MM.1S (cell line): Measurements from ENCODE around the gene RASGEF1C.

Source experiments
- DNase-seq: peaks from one replicate; pipeline ENCODE4 v3.0.0-alpha.2; 2015
- H2AFZ ChIP-seq: fragments of 300-600 bp; sonication (generic); 2 replicates; pipeline ENCODE4 v1.6.0; 2016; ENCODE audit warnings: antibody characterized with exemption, low read length
- H3F3A ChIP-seq: fragments of 300-600 bp; sonication (generic); 2 replicates; pipeline ENCODE4 v1.6.1; 2016; ENCODE audit warnings: mild to moderate bottlenecking, antibody characterized with exemption, low read length, moderate library complexity, mixed read lengths; ENCODE audit not compliant: insufficient read depth
- H3K27ac ChIP-seq: fragments of 300-600 bp; sonication (generic); 2 replicates; pipeline ENCODE4 v1.5.1; 2016; ENCODE audit warnings: mild to moderate bottlenecking, low read length
- H3K27me3 ChIP-seq: fragments of 300-600 bp; sonication (generic); replicated peaks from 2 replicates; pipeline ENCODE4 v1.6.0; 2016; ENCODE audit warnings: low read length; ENCODE audit not compliant: insufficient read depth
- H3K36me3 ChIP-seq: fragments of 300-600 bp; sonication (generic); replicated peaks from 2 replicates; pipeline ENCODE4 v1.6.1; 2016; ENCODE audit warnings: mild to moderate bottlenecking, low read length, mixed read lengths; ENCODE audit not compliant: insufficient read depth
- H3K4me1 ChIP-seq: fragments of 300-600 bp; sonication (generic); 2 replicates; pipeline ENCODE4 v1.6.1; 2016; ENCODE audit warnings: low read length, mixed read lengths
- H3K4me2 ChIP-seq: fragments of 300-600 bp; sonication (generic); 2 replicates; pipeline ENCODE4 v1.6.0; 2016; ENCODE audit warnings: low read depth, low read length
- H3K4me3 ChIP-seq: fragments of 300-600 bp; sonication (generic); 2 replicates; pipeline ENCODE4 v1.5.1; 2016; ENCODE audit warnings: low read length, mixed read lengths
- H3K79me2 ChIP-seq: fragments of 300-600 bp; sonication (generic); 2 replicates; pipeline ENCODE4 v1.6.1; 2016; ENCODE audit warnings: mixed run types, low read length, mixed read lengths
- H3K9ac ChIP-seq: fragments of 300-600 bp; sonication (generic); 2 replicates; pipeline ENCODE4 v1.6.1; 2016; ENCODE audit warnings: low read length, mixed read lengths
- H3K9me2 ChIP-seq: fragments of 300-600 bp; sonication (generic); replicated peaks from 2 replicates; pipeline ENCODE4 v1.6.1; 2016; ENCODE audit warnings: mild to moderate bottlenecking, low read length, mixed read lengths; ENCODE audit not compliant: insufficient read depth
- H3K9me3 ChIP-seq: fragments of 300-600 bp; sonication (generic); replicated peaks from 2 replicates; pipeline ENCODE4 v1.6.1; 2016; ENCODE audit warnings: mild to moderate bottlenecking, low read length, mixed read lengths; ENCODE audit not compliant: insufficient read depth
- H4K20me1 ChIP-seq: fragments of 300-600 bp; sonication (generic); 2 replicates; pipeline ENCODE4 v1.6.1; 2016; ENCODE audit warnings: mild to moderate bottlenecking, low read length, moderate library complexity, mixed read lengths; ENCODE audit not compliant: insufficient read depth
- CTCF ChIP-seq: fragments of 300-600 bp; sonication (generic); IDR thresholded peaks from 2 replicates; pipeline ENCODE4 v1.5.1; 2016; ENCODE audit warnings: antibody characterized with exemption, low read length, mixed read lengths
- EZH2 ChIP-seq: fragments of 300-600 bp; sonication (generic); optimal IDR thresholded peaks from 2 replicates; pipeline ENCODE3; 2017; ENCODE audit warnings: low read depth, mild to moderate bottlenecking, antibody characterized with exemption, low read length, mixed read lengths
- EZH2phosphoT487 ChIP-seq: fragments of 300-600 bp; sonication (generic); IDR thresholded peaks from 2 replicates; pipeline ENCODE4 v1.6.1; 2018; ENCODE audit warnings: antibody characterized with exemption, low read length

RASGEF1C gene

DNA sequence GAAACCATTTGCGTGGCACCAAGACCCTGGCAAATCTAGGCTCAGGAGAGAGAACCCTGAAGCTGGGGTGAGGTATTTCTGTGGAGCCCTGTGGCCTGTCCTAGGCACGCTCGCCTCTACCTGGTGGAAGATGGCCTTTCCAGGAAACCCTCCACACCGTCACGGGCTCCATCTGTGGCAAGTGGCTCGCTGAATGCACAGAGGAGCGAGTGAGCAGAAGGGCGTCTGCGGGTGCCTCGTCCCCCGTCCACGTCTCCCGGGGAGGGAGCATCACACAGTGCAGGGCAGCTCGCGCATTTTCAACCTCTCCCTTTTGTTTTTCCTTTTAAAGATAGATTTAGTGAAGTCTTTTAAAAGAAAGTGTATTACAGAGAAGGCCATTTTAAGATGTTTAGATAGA is 25.3 kb upstream of the RASGEF1C start:
- Histone ChIP-seq H3K36me3 (0 out of 2 replicates have a peak, but pooled peaks cover 5% of the 10 kb centered on the region), H3K9me2 (no peaks in the 10 kb centered on the region), H2AFZ (no peak overlapping the region), H3K27ac (no peak overlapping the region), H3K4me2 (no peak overlapping the region), H3K4me1 (no peaks in the 10 kb centered on the region), H3K79me2 (no peaks in the 10 kb centered on the region), H3K27me3 (no peaks in the 10 kb centered on the region), H3K4me3 (no peak overlapping the region), H3K9ac (no peak overlapping the region), H3K9me3 (no peaks in the 10 kb centered on the region; the same call in 1 of the 2 replicates), H3F3A (no peaks in the 10 kb centered on the region), H4K20me1 (no peaks in the 10 kb centered on the region)
- no peak for DNase-seq
- TF ChIP-seq EZH2: no peak
- TF ChIP-seq EZH2phosphoT487: no peak
- no peak for TF ChIP-seq CTCF

DNA sequence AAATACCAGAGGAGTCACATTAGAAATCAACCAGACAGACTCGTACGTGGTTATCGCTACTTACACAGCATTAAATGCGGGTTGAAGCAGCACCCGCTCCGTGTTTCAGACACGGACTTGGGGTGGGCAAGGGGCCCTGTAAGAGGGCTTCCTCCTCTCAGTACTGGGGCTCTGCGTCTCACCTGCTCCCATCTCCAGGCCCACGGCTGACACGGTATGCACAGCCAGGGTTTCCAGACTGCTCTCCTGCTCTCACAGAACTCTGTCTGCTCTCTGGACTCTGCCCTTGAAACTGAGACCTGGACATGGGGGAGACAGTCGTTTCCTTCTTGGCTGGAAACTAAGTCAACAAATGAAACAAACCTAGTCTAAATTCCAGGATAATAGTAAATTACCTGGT is 24.7 kb upstream of the RASGEF1C start:
- no peak for DNase-seq
- Histone ChIP-seq H2AFZ (no peak overlapping the region), H3K9me3 (no peaks in the 10 kb centered on the region; the same call in 1 of the 2 replicates), H3F3A (no peaks in the 10 kb centered on the region), H3K4me3 (no peak overlapping the region), H3K4me1 (no peaks in the 10 kb centered on the region), H3K9me2 (no peaks in the 10 kb centered on the region), H3K27me3 (no peaks in the 10 kb centered on the region), H3K9ac (no peak overlapping the region), H4K20me1 (no peaks in the 10 kb centered on the region), H3K27ac (no peak overlapping the region), H3K79me2 (no peaks in the 10 kb centered on the region), H3K4me2 (no peak overlapping the region), H3K36me3 (0 out of 2 replicates have a peak, but pooled peaks cover 5% of the 10 kb centered on the region)
- no peak for TF ChIP-seq EZH2phosphoT487
- TF ChIP-seq EZH2: no peak
- TF ChIP-seq CTCF: no peak

GRCh38 chr5:180230017-180230416 is 21.0 kb upstream of the RASGEF1C start:
- H3K9ac ChIP-seq: no peak overlapping the region
- no peak for DNase-seq
- TF ChIP-seq CTCF: no peak
- no peak for TF ChIP-seq EZH2
- no peak for TF ChIP-seq EZH2phosphoT487
- no peaks in the 10 kb centered on the region for H4K20me1 ChIP-seq
- no peak overlapping the region for H2AFZ ChIP-seq
- no peak overlapping the region for H3K4me2 ChIP-seq
- no peaks in the 10 kb centered on the region for H3K9me2 ChIP-seq
- no peaks in the 10 kb centered on the region for H3K79me2 ChIP-seq
- H3K27me3 ChIP-seq: no peaks in the 10 kb centered on the region
- no peak overlapping the region for H3K4me3 ChIP-seq
- no peaks in the 10 kb centered on the region for H3F3A ChIP-seq
- H3K4me1 ChIP-seq: no peaks in the 10 kb centered on the region
- no peaks in the 10 kb centered on the region for H3K36me3 ChIP-seq
- H3K27ac ChIP-seq: no peak overlapping the region
- no peaks in the 10 kb centered on the region; the same call in 1 of the 2 replicates for H3K9me3 ChIP-seq
